Testis (tissue), 2 donors: ENCODE results near the gene CDK14.

ENCODE experiments used
- POLR2A ChIP-seq: fragments of 450-650 bp; IDR thresholded peaks from one replicate; pipeline ENCODE4 v1.6.1; 2017; ENCODE audit warnings: antibody characterized with exemption, mild to moderate bottlenecking, moderate library complexity
- TF ChIP-seq, protein P1 (sequence below), 3 experiments: fragments of 450-650 bp in 2 of 3; fragments of 200-600 bp in 1 of 3; sonication (generic) in 1 of 3; IDR thresholded peaks; one replicate each; pipeline ENCODE4 v1.5.1; 2016 to 2019; ENCODE audit warnings: antibody characterized with exemption in 3 of 3, mild to moderate bottlenecking in 2 of 3, moderate library complexity in 1 of 3

DNA sequence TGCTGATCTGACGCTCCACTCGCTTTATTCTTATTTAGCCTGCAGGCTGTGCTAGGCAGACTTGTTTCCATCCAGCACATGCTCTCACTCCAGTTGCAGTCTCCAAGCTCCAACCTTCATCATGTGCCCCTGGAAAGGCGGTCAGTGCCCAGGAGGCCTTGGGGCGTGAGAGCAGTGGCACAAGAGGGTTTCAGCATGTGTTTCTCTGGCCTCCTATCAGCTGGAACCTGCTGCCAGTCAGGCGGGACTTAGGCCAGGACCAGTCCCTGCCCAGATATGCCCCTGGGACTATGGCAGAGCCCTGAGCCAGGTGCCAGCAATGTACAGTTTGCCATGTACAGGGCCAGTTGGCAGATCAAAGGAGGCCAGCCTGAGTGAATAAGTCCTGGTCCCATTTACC is 337.9 kb downstream of the CDK14 start:
- TF ChIP-seq, protein P1, sequence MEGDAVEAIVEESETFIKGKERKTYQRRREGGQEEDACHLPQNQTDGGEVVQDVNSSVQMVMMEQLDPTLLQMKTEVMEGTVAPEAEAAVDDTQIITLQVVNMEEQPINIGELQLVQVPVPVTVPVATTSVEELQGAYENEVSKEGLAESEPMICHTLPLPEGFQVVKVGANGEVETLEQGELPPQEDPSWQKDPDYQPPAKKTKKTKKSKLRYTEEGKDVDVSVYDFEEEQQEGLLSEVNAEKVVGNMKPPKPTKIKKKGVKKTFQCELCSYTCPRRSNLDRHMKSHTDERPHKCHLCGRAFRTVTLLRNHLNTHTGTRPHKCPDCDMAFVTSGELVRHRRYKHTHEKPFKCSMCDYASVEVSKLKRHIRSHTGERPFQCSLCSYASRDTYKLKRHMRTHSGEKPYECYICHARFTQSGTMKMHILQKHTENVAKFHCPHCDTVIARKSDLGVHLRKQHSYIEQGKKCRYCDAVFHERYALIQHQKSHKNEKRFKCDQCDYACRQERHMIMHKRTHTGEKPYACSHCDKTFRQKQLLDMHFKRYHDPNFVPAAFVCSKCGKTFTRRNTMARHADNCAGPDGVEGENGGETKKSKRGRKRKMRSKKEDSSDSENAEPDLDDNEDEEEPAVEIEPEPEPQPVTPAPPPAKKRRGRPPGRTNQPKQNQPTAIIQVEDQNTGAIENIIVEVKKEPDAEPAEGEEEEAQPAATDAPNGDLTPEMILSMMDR (IDR thresholded peaks at IDR 0.05) = no peak
- TF ChIP-seq POLR2A = no peak
